Naive B cell (primary cell): Measurements from ENCODE around the gene STRIP2. TPM values are rescaled to one million over a fixed set of nuclear protein-coding genes. Genes with fewer than 3 reads are reported as not detected.

ENCODE experiments used
- ATAC-seq, 2 donors: fragments of 150-1000 bp; cut with Tn5 transposase; 2 replicates each; pipeline ENCODE4 v1.10.0; 2021; ENCODE audit warnings: low read depth in 2 of 2, mild to moderate bottlenecking in 2 of 2, moderate library complexity in 2 of 2
- DNase-seq: peaks from one replicate; pipeline ENCODE4 v3.0.0; 2022
- H3K27ac Mint-ChIP-seq, 6 donors: one replicate each; pipeline ENCODE4 v1.8.0; 2020 to 2022; ENCODE audit warnings: mild to moderate bottlenecking in 6 of 6, mixed read lengths in 6 of 6, moderate library complexity in 5 of 6, inconsistent platforms in 2 of 6
- H3K27me3 Mint-ChIP-seq, 3 donors: one replicate each; pipeline ENCODE4 v1.8.0; 2021 to 2022; ENCODE audit warnings: mixed read lengths in 3 of 3, mild to moderate bottlenecking in 1 of 3
- H3K36me3 Mint-ChIP-seq, 2 donors: one replicate each; pipeline ENCODE4 v1.8.0; 2020 to 2022; ENCODE audit warnings: mixed read lengths in 2 of 2, inconsistent platforms in 1 of 2, mild to moderate bottlenecking in 1 of 2
- H3K4me1 Mint-ChIP-seq, 3 donors: one replicate each; pipeline ENCODE4 v1.8.0; 2020 to 2022; ENCODE audit warnings: mixed read lengths in 3 of 3, inconsistent platforms in 1 of 3, mild to moderate bottlenecking in 1 of 3, moderate library complexity in 1 of 3
- H3K4me3 Mint-ChIP-seq, 8 donors: one replicate each; pipeline ENCODE4 v1.8.0; 2020 to 2022; ENCODE audit warnings: mild to moderate bottlenecking in 8 of 8, mixed read lengths in 8 of 8, moderate library complexity in 8 of 8, inconsistent platforms in 2 of 8
- H3K9me3 Mint-ChIP-seq, 7 donors: one replicate each; pipeline ENCODE4 v1.8.0; 2020 to 2022; ENCODE audit warnings: mixed read lengths in 7 of 7, mild to moderate bottlenecking in 5 of 7, inconsistent platforms in 2 of 7, moderate library complexity in 1 of 7
- polyA plus RNA-seq, 6 donors: library from polyadenylated mRNA; unstranded; fragments of 300-500 nt; fragmentation: Illumina TruSeq; gene quantifications; one replicate each; pipeline ENCODE4 v1.2.3, GENCODE V29; 2021; ENCODE audit warnings: low read depth in 6 of 6

Gene STRIP2
- not detected for polyA plus RNA-seq

DNA sequence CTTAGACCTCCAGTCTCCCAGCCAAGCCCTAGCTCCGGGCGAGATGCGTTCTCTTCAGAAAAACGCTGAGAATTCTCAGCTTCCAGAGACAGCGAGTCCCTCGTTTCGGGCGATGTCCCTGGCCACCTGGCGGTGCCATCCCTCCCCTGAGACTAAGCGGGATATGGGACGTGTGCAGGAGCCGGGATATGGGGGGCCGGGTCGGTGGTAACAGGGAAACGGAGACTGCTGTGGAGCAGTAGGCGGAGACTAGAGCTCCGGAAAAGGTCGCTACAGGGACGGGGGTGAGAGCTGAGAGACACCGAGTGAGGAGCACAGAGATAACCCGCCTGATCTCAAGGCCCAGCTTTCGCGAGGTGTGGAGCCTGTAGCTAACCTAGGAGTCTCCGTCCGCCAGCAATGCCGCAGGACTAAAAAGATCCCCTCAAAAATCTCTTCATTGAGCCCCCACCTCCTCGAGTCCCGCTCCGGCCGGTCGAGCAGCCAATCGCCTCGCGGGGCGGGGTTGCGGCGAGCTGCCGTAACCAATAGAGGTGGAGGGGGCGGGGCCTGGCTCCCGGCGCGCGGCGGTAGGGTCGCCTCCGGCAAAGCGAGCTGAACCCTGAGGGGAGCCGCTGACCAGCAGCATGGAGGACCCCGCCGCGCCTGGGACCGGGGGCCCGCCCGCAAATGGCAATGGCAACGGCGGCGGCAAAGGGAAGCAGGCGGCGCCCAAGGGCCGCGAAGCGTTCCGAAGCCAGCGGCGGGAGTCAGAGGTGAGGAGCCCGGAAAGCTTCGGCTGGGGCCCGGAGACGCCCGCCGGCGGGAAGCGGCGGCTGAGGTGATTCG is at the start of gene STRIP2:
Gene STRIP2, plus strand, starts transcription at position 586 of the 828 bp plus-strand sequence. Its CDS starts 41 bp downstream, at position 627.
- Mint-ChIP-seq H3K27me3 (peaks cover 20 to 34% (median 34%) of the 10 kb centered on the region in 3 donors), H3K27ac (peak within 1 kb of the TSS in 5 of 6 donors; percentile 32 to 82 (median 72)), H3K9me3 (no peaks in the 10 kb centered on the region), H3K36me3 (no peaks in the 10 kb centered on the region), H3K4me1 (peaks cover 19 to 22% (median 21%) of the 10 kb centered on the region in 3 donors), H3K4me3 (peak within 1 kb of the TSS; percentile 93 to 97 (median 96))
- DNase-seq, result peak; percentile 89
- peak; percentile 93 to 94 for ATAC-seq

DNA sequence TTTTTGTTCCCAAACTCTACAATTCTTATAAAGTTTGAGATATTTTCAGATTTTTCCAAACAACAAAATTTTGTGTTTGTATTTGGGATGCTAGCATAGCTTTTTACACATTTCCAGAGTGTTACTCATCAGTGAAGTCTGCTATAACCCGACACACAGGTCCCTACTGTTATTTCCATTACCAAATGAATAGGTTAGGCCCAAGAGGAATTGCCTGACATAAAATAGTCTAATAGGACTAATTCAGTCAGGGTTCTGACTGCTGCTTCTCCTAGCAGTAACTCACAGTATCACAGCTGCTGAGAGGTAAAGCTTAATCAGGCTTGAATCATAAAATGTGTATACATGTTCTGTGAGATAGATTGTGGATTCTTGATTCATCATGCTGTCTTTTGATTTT is 49.1 kb upstream of the STRIP2 start:
- H3K36me3 Mint-ChIP-seq, result peaks cover 0 to 5% of the 10 kb centered on the region in 2 donors
- no peak for DNase-seq
- ATAC-seq, result no peak
- H3K4me1 Mint-ChIP-seq, result no peaks in the 10 kb centered on the region
- H3K27ac Mint-ChIP-seq, result no peak overlapping the region
- H3K4me3 Mint-ChIP-seq, result no peak overlapping the region
- H3K9me3 Mint-ChIP-seq, result no peaks in the 10 kb centered on the region
- no peaks in the 10 kb centered on the region for H3K27me3 Mint-ChIP-seq

DNA sequence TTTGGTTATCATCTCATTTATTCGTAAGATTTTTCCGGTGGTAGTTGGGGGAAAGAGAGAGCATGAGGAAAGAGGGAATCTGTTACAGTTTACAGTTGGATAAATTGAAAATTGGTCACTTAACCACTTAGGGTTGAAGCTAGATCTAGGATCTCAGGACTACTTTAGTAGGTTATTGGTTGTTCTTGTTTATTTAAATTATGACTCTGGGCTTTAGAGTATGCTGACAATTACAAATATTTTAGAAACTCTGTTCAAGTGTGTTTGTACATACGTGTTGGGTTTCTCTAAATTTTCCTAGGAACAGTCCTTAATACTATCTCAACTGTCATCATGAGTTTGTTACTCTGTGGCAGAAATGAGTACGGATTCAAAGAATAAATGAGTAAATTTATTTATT is 48.6 kb upstream of the STRIP2 start:
- H3K36me3 Mint-ChIP-seq, result peaks cover 0 to 5% of the 10 kb centered on the region in 2 donors
- no peaks in the 10 kb centered on the region for H3K27me3 Mint-ChIP-seq
- no peaks in the 10 kb centered on the region for H3K4me1 Mint-ChIP-seq
- H3K9me3 Mint-ChIP-seq, result no peaks in the 10 kb centered on the region
- H3K4me3 Mint-ChIP-seq, result no peak overlapping the region
- DNase-seq (no peak), ATAC-seq (no peak)
- H3K27ac Mint-ChIP-seq, result no peak overlapping the region

- H3K4me1 Mint-ChIP-seq, result no peaks in the 10 kb centered on the region
- peaks cover 0 to 5% of the 10 kb centered on the region in 2 donors for H3K36me3 Mint-ChIP-seq
- DNase-seq (no peak), ATAC-seq (no peak)
- H3K27me3 Mint-ChIP-seq, result no peaks in the 10 kb centered on the region
- H3K4me3 Mint-ChIP-seq, result no peak overlapping the region
- no peaks in the 10 kb centered on the region for H3K9me3 Mint-ChIP-seq
- H3K27ac Mint-ChIP-seq, result no peak overlapping the region
These were observed 47.7 kb upstream of the STRIP2 start for GRCh38 chr7:129386506-129386905.

DNA sequence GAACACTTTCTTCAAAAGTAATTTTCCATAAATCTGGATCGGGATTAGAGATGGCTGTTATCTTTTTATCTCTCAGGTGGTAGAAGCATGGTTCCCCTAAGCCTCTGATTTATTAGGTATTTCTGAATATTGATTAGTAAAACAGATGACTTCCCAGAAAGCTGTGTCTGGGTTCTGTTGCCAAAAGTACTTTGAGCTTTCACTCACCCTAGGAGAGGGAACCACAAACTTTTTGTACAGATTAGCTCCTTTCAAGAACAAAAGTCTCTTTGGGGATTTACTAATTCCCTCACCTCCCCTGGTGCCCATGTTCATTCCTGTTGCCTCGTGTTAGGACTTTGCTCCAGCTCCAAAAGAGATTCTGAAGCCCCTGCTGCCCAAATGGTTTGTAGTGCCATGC is 46.7 kb upstream of the STRIP2 start:
- no peak for DNase-seq
- ATAC-seq, result no peak
- Mint-ChIP-seq H3K9me3 (no peaks in the 10 kb centered on the region), H3K27me3 (no peaks in the 10 kb centered on the region), H3K4me1 (no peaks in the 10 kb centered on the region), H3K27ac (no peak overlapping the region), H3K36me3 (peaks cover 0 to 5% of the 10 kb centered on the region in 2 donors), H3K4me3 (peak overlapping the region in 2 of 8 donors; percentile 30 to 56)

GRCh38 chr7:129388333-129389098 is 45.7 kb upstream of the STRIP2 start:
- DNase-seq (no peak), ATAC-seq (no peak)
- H3K36me3 Mint-ChIP-seq, result peaks cover 1% of the 10 kb centered on the region in 2 donors
- H3K4me1 Mint-ChIP-seq, result no peaks in the 10 kb centered on the region
- H3K4me3 Mint-ChIP-seq, result no peak overlapping the region
- no peaks in the 10 kb centered on the region for H3K9me3 Mint-ChIP-seq
- H3K27me3 Mint-ChIP-seq, result no peaks in the 10 kb centered on the region
- H3K27ac Mint-ChIP-seq, result no peak overlapping the region

DNA sequence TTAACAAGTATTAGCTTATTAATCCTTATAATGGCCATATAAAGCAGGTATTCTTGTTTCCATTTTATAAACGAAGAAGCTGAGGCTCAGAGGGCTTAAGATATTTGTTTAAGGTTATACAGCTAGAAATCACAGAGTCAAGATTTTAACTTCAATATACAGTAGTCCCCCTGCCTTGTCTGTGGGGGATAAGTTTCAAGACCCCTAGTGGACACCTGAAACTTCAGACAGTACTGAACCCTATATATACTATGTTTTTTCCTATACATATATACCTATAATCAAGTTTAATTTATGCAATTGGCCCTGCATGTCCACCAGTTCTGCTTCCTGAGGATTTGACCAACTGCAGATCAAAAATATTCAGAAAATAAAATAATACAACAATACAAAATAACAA is 44.4 kb upstream of the STRIP2 start:
- no peak overlapping the region for H3K4me3 Mint-ChIP-seq
- H3K4me1 Mint-ChIP-seq, result no peaks in the 10 kb centered on the region
- H3K27me3 Mint-ChIP-seq, result no peaks in the 10 kb centered on the region
- no peak for ATAC-seq
- no peaks in the 10 kb centered on the region for H3K9me3 Mint-ChIP-seq
- peaks cover 5 to 6% of the 10 kb centered on the region in 2 donors for H3K36me3 Mint-ChIP-seq
- H3K27ac Mint-ChIP-seq, result no peak overlapping the region
- DNase-seq, result no peak

- ATAC-seq (no peak), DNase-seq (no peak)
- Mint-ChIP-seq H3K27me3 (no peaks in the 10 kb centered on the region), H3K36me3 (peaks cover 5 to 6% of the 10 kb centered on the region in 2 donors), H3K9me3 (no peaks in the 10 kb centered on the region), H3K4me1 (no peaks in the 10 kb centered on the region), H3K27ac (no peak overlapping the region), H3K4me3 (no peak overlapping the region)
These were observed 43.9 kb upstream of the STRIP2 start for GRCh38 chr7:129390314-129390713.

DNA sequence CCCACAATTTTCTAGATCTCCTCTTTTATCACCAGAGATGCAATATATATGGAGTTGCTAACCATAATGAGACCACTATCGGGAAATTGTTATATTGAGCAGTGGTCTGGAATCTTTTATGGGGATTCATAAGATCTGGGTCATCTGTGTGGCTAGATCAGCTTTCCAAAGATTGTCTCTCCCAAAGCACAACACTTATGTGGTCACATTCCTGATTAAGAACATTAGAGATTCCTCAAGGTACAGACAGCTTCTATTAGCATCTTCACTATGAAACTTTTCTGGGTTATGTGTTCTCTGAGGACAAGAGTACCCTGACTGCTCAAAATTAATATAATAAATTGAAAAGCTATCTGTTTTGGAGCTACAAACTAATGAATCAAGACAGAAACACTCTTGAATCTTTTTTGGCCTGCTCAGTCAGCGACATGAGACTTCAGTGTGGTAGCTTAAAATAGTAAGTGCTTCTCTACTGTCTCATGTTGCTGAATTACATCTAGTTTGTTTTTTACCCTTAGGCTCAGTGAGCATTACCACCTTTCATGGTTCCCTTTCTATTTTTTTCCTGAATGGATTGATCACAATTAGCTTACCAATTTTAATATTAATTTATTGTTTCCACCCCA is 42.6 kb upstream of the STRIP2 start:
- ATAC-seq (no peak), DNase-seq (no peak)
- no peak overlapping the region for H3K4me3 Mint-ChIP-seq
- H3K36me3 Mint-ChIP-seq, result peaks cover 5 to 6% of the 10 kb centered on the region in 2 donors
- no peaks in the 10 kb centered on the region for H3K9me3 Mint-ChIP-seq
- H3K27ac Mint-ChIP-seq, result no peak overlapping the region
- H3K27me3 Mint-ChIP-seq, result no peaks in the 10 kb centered on the region
- H3K4me1 Mint-ChIP-seq, result no peaks in the 10 kb centered on the region

- no peaks in the 10 kb centered on the region for H3K4me1 Mint-ChIP-seq
- peak overlapping the region in 1 of 6 donors; percentile 75 for H3K27ac Mint-ChIP-seq
- ATAC-seq (no peak), DNase-seq (no peak)
- H3K36me3 Mint-ChIP-seq, result peaks cover 6 to 10% of the 10 kb centered on the region in 2 donors
- no peak overlapping the region for H3K4me3 Mint-ChIP-seq
- no peaks in the 10 kb centered on the region for H3K27me3 Mint-ChIP-seq
- H3K9me3 Mint-ChIP-seq, result no peaks in the 10 kb centered on the region
These were observed 41.0 kb upstream of the STRIP2 start for GRCh38 chr7:129393255-129393654.

GRCh38 chr7:129394101-129394500 is 40.1 kb upstream of the STRIP2 start:
- no peak for ATAC-seq
- peak overlapping the region in 1 of 6 donors; percentile 15 for H3K27ac Mint-ChIP-seq
- no peak for DNase-seq

GRCh38 chr7:129394982-129395914 is 39.0 kb upstream of the STRIP2 start:
- Mint-ChIP-seq H3K4me3 (no peak overlapping the region), H3K4me1 (no peaks in the 10 kb centered on the region), H3K27ac (no peak overlapping the region), H3K27me3 (no peaks in the 10 kb centered on the region), H3K9me3 (no peaks in the 10 kb centered on the region), H3K36me3 (peaks cover 6 to 13% of the 10 kb centered on the region in 2 donors)
- DNase-seq (no peak), ATAC-seq (no peak)

More at GRCh38 chr7:129394101-129394500, 40.1 kb upstream of the STRIP2 start:
- Mint-ChIP-seq H3K4me1 (no peaks in the 10 kb centered on the region), H3K36me3 (peaks cover 6 to 10% of the 10 kb centered on the region in 2 donors), H3K27me3 (no peaks in the 10 kb centered on the region), H3K4me3 (no peak overlapping the region), H3K9me3 (no peaks in the 10 kb centered on the region)
